LNCaP clone FGC (cell line): ENCODE measurements around the gene ALG6.
A peak's percentile ranks its signal among the peaks of the same experiment; 100 is the strongest.

Source experiments
- DNase-seq: peaks from one replicate; pipeline ENCODE4 v3.0.0-alpha.2; 2011; ENCODE audit warnings: low read depth
- H3K4me3 ChIP-seq: 2 replicates; pipeline ENCODE4 v1.5.1; 2011; ENCODE audit warnings: mild to moderate bottlenecking, low read depth, low read length, control low read depth
- TF ChIP-seq, protein P1 (sequence below): IDR thresholded peaks from 2 replicates; pipeline ENCODE4 v1.5.1; 2012; ENCODE audit warnings: mild to moderate bottlenecking; ENCODE audit not compliant: control insufficient read depth, insufficient read depth; ENCODE audit errors: extremely low read depth

ALG6 gene

DNA sequence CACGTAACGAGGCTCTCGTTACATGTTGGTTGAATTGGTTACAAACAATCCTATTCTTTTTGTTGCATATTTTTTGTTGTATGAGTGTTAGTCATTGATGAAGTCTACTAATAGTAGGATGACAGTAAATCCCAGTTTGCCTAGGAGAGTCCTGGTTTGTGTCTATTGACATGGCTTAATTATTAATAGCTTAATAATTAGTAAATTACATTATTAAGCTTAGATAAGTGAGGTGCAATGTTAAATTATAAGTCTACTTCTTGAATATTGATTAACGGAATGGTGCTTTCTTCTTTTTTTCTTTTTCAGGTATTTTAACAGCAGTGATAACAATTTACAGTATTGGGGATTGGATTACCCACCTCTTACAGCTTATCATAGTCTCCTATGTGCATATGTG, 34.5 kb downstream of the ALG6 start:
- TF ChIP-seq, protein P1, sequence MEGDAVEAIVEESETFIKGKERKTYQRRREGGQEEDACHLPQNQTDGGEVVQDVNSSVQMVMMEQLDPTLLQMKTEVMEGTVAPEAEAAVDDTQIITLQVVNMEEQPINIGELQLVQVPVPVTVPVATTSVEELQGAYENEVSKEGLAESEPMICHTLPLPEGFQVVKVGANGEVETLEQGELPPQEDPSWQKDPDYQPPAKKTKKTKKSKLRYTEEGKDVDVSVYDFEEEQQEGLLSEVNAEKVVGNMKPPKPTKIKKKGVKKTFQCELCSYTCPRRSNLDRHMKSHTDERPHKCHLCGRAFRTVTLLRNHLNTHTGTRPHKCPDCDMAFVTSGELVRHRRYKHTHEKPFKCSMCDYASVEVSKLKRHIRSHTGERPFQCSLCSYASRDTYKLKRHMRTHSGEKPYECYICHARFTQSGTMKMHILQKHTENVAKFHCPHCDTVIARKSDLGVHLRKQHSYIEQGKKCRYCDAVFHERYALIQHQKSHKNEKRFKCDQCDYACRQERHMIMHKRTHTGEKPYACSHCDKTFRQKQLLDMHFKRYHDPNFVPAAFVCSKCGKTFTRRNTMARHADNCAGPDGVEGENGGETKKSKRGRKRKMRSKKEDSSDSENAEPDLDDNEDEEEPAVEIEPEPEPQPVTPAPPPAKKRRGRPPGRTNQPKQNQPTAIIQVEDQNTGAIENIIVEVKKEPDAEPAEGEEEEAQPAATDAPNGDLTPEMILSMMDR = no peak
- no peak for DNase-seq
- H3K4me3 ChIP-seq = no peak overlapping the region

DNA sequence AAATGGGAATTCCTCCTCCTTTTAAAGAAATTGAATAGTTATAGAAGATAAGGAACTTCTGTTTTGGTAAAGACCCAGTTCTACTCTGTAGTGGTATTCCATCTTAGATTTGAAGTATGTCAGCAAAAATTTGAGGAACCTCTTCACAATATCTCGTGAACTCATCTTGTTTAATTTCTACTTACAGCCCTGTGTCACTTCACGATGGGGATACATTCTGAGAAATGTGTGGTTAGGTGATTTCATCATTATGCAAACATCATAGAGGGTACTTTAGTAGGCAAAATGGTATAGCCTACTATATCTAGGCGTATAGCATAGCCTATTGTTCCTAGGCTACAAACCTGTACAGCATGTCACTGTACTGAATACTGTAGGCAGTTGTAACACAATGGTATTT, 36.0 kb downstream of the ALG6 start:
- TF ChIP-seq, protein P1 = no peak
- DNase-seq = no peak
- H3K4me3 ChIP-seq = no peak overlapping the region

DNA sequence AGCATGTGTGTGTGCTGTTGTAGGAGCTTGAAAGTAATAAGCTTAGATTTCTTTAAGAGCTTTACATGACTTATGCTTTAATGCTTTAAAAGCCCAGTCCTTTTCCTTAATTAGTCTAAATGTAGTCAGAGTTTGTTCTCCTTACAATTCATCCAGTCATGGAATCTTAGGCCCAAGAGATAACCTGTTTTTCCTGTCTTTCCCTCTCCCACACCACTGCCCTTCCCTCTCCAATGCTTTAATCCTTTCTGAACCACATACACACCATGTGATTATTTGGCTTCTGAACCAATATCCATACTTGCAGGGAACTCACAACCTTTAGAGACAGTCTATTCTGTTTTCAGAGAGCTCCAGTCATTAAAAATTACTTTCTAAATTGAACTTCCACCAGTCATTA, 37.6 kb downstream of the ALG6 start:
- DNase-seq = peak; percentile 60
- TF ChIP-seq, protein P1 = no peak
- no peak overlapping the region for H3K4me3 ChIP-seq

DNA sequence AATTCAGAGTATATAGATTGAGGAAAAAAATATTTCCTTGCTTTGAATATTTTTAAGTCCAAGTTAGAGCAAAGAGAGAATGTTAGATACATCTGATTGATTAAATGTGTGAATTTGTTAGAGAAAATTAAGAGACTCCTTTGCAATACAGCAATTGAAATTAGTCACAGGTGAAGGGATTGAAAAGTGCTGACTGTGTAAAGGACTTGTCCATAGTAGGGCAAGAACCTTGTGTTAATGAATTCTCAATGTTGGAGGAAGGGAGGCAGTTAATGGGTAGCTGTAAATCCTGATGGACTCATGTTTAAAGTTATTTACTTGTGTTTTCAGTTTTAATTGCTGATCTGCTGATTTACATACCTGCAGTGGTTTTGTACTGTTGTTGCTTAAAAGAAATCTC, 38.6 kb downstream of the ALG6 start:
- H3K4me3 ChIP-seq = no peak overlapping the region
- TF ChIP-seq, protein P1 = no peak
- no peak for DNase-seq

DNA sequence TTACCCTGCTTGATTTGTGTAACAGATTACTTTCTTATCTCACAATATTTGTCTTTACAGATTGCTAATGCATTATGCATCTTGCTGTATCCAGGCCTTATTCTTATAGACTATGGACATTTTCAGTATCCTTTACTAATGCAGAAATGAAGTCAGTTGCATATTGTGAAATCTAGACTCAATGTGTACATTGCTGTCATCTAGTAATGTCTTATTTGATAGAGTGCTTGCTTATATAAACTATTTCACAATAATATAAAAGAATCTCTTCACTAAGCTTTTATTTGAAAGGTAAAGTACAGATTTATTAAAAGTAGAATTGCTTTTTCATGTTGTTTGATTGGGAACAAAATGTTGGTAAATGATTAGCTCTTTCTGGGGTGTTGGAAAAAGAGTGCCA, 39.6 kb downstream of the ALG6 start:
- TF ChIP-seq, protein P1 = no peak
- no peak for DNase-seq
- no peak overlapping the region for H3K4me3 ChIP-seq

DNA sequence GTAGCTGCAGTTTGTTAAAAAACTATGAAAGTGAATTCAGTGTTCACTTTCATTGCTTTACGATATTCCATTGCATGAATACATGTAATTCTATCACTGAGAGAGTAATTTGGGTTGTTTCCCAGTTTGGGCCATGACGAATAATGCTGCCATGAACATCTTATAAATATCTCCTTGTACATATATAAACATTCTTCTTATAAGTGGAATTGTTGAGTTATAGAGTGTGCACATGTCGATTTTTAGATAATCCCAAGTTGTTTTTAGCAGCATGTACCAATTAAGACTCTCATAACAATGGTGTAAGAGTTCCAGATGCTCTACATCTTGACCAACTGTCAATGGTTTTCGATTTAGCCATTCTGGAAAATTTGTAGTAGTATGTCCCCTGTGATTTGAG, 40.9 kb downstream of the ALG6 start:
- H3K4me3 ChIP-seq = no peak overlapping the region
- TF ChIP-seq, protein P1 = no peak
- no peak for DNase-seq

DNA sequence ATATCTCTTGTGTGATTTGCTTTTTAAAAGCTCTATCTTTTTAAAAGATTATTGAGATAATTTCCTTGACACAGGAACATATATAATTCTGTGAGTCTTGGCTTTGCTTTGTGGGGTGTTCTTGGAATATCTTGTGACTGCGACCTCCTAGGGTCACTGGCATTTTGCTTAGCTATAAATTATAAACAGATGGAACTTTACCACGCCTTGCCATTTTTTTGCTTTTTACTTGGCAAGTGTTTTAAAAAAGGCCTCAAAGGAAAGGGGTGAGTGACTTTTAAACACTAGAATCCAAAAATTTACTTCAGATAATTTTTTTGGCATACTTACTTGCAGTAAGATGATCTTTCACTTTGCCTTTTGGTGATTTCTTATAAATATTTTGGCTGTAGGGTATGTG, 43.6 kb downstream of the ALG6 start:
- TF ChIP-seq, protein P1 = no peak
- H3K4me3 ChIP-seq = no peak overlapping the region
- DNase-seq = no peak
